GM12872 (cell line): ENCODE measurements around the gene TAF1B.

Experiments used
- CTCF ChIP-seq: IDR thresholded peaks from 3 replicates; pipeline ENCODE4 v1.5.1; 2011; ENCODE audit warnings: low read depth, mild to moderate bottlenecking, low read length, moderate library complexity; ENCODE audit not compliant: insufficient read depth

The TAF1B gene

GRCh38 chr2:9982891-9983290, 139.6 kb downstream of the TAF1B start:
- TF ChIP-seq CTCF: no peak

DNA sequence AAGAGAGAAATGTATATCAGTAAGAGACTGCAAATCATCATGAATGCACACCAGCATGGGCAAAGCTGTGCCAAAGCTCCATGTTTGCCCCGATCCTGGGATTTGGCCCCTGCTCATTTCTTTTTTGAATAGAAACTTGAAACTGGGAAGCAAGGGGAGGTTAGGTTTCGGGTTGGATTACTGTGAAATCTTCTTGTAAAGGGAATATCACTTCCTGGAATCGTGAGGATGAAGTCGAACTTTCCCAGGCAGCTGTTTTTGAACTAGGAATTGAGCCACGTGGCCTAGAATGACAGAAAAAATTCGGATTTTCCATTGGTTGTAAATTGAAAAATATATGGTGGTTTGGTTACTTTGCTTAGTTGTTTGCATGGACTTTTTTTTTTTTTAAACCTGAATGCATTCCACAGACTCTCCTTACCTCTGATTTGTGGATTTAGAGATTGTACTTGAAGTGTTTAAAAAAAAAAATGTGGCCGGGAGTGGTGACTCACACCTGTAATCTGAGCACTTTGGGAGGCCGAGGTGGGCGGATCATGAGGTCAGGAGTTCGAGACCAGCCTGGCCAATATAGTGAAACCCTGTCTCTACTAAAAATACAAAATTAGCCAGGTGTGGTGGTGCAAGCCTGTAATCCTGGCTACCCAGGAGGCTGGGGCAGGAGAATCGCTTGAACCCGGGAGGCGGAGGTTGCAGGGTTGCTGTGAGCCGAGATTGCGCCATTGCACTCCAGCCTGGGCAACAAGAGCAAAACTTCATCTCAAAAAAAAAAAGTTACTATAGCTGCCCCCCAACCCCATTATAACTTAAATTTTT, 140.3 kb downstream of the TAF1B start:
- no peak for TF ChIP-seq CTCF
